Stimulated activated CD4-positive, alpha-beta T cell treated with anti-CD3 and anti-CD28 coated beads, Interleukin-15, amount 100 ng/mL, for 48 hours (primary cell): ENCODE measurements around the gene PHLPP1.

Experiments
- DNase-seq, 2 donors: peaks; one replicate each; pipeline ENCODE4 v3.0.0-alpha.2; 2020; ENCODE audit warnings: low read depth in 2 of 2

The PHLPP1 gene

GRCh38 chr18:63003899-63004298, 288.6 kb downstream of the PHLPP1 start:
- DNase-seq = no peak

- DNase-seq = no peak
Observed at GRCh38 chr18:63004466-63005089, 289.2 kb downstream of the PHLPP1 start.

DNA sequence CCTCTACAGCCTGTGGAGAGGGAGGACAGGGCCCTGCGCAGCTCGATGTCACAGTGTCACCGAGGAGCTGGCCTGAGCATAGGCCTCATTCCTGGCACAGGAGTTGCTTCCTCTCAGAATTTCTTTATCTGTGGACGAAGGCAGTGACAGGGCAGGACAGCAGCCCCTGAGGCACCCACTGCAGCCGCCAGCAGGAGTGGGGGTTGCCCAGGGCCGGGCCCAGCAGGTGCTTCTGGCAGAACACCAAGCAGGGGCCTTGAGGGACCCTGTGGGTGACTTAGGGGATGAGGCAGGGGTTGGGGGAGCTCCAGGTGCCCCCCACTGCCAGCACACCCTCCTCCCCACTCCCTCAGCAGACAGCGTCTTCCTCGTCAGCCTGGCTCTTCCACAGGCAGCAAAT, 290.0 kb downstream of the PHLPP1 start:
- DNase-seq = no peak

- no peak for DNase-seq
Observed at GRCh38 chr18:63007231-63007630, 291.9 kb downstream of the PHLPP1 start.

GRCh38 chr18:63016270-63016669, 300.9 kb downstream of the PHLPP1 start:
- DNase-seq = peak; percentile 14 to 30

GRCh38 chr18:63017076-63017475, 301.7 kb downstream of the PHLPP1 start:
- no peak for DNase-seq

GRCh38 chr18:63017977-63018376, 302.6 kb downstream of the PHLPP1 start:
- no peak for DNase-seq

- peak in 1 of 2 donors; percentile 16 for DNase-seq
Observed at GRCh38 chr18:63022429-63023022, 307.2 kb downstream of the PHLPP1 start.

DNA sequence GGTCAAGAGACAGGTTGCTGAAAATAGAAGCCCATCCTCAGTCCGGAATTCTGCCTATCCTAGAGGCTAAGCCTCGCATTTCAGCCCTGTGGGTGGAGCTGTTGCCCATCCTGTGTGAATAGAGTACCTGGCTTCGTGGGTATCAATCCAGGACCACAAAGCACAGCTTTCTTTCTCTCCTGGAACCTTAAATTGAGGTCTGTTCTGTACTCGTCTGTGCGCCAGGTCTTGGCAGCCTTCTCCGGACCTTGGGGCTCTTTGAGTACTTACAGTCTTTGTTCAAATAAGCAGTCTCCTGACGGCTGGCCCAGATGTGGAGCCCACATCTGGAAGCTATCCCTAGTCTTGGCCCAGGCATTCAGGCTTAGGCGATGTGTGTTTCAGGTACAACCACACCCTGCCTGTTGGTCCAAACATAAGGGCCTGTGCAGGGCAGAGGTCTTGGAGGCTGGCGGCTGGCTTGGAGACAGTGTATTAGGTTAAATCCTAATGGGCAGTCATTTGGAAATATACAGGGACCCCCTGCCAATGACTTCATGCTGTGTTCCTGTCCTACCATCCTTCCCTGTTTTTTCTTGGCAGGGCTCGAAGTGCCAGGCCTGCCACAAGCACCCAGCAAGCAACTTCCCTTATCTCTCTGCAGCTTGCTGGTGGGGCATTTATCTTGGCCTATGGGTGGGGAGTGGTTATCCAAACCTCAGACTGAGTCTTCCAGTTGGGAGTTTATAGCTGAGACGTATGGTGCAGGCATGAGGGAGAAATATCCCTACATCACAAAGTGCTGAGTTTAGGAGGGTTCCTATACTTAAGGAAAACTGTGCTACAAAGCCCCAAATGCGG, 310.1 kb downstream of the PHLPP1 start:
- no peak for DNase-seq

DNA sequence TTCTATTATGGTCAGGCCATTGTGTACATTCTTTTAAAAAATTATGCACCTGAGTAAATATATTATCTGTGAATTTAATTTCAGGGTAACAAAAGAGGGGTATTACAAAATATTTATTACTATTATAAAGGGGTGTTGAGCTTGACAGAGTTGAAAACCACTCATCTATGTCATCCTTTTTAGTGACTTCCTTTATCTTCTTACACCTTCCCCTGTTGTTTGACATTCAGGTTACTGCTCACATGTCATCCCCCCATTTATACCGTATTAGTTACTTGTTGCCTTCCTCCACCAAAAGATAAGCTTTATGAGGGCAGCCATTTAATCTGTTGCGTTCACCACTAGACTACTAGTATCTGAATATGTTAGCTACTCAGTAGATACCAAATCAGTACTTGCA, 313.0 kb downstream of the PHLPP1 start:
- DNase-seq = no peak
